Left hindlimb (tissue), 1 donor: Measurements from ENCODE around the gene RNF213.
A peak's percentile ranks its signal among the peaks of the same experiment; 100 is the strongest.

ENCODE experiments used
- DNase-seq: peaks from one replicate; pipeline ENCODE4 v3.0.0-alpha.2; 2018

Gene RNF213

GRCh38 chr17:80253631-80254395 lies 6.8 kb upstream of the RNF213 start:
- no peak for DNase-seq

- no peak for DNase-seq
These were observed 6.0 kb upstream of the RNF213 start for GRCh38 chr17:80254396-80255251.

GRCh38 chr17:80256034-80256350 lies 4.7 kb upstream of the RNF213 start:
- DNase-seq = no peak

- DNase-seq = no peak
These were observed 2.9 kb upstream of the RNF213 start for GRCh38 chr17:80257716-80258213.

- DNase-seq = peak; percentile 4
These were observed 2.4 kb upstream of the RNF213 start for GRCh38 chr17:80258296-80258695.

- peak; percentile 34 for DNase-seq
These were observed 1.1 kb upstream of the RNF213 start for GRCh38 chr17:80259457-80260068.

GRCh38 chr17:80260069-80260535 lies 550 bp upstream of the RNF213 start:
- peak; percentile 76 for DNase-seq

- DNase-seq = peak; percentile 72
These were observed 675 bp downstream of the RNF213 start for GRCh38 chr17:80261159-80261894.

GRCh38 chr17:80261895-80262279 lies 1.2 kb downstream of the RNF213 start:
- no peak for DNase-seq

GRCh38 chr17:80262291-80262690 lies 1.6 kb downstream of the RNF213 start:
- DNase-seq = peak; percentile 24

- DNase-seq = peak; percentile 48
These were observed 2.2 kb downstream of the RNF213 start for GRCh38 chr17:80262775-80263244.

- peak; percentile 83 for DNase-seq
These were observed 2.9 kb downstream of the RNF213 start for GRCh38 chr17:80263253-80264204.

- DNase-seq = peak; percentile 23
These were observed 3.8 kb downstream of the RNF213 start for GRCh38 chr17:80264205-80265075.

- DNase-seq = no peak
These were observed 4.8 kb downstream of the RNF213 start for GRCh38 chr17:80265205-80266068.

- DNase-seq = no peak
These were observed 6.7 kb downstream of the RNF213 start for GRCh38 chr17:80267391-80267790.

GRCh38 chr17:80268427-80268826 lies 7.8 kb downstream of the RNF213 start:
- DNase-seq = no peak

- DNase-seq = no peak
These were observed 8.8 kb downstream of the RNF213 start for GRCh38 chr17:80269405-80269807.

GRCh38 chr17:80270104-80270503 lies 9.5 kb downstream of the RNF213 start:
- DNase-seq = no peak

GRCh38 chr17:80270836-80271235 lies 10.2 kb downstream of the RNF213 start:
- no peak for DNase-seq
